Lower leg skin (tissue), 3 donors: ENCODE data around the gene WNT1.

Experiments
- CTCF ChIP-seq, 3 donors: fragments of 450-650 bp; IDR thresholded peaks; one replicate each; pipeline ENCODE4 v1.5.1; 2016; ENCODE audit warnings: antibody characterized with exemption in 3 of 3, mild to moderate bottlenecking in 3 of 3, moderate library complexity in 2 of 3
- POLR2A ChIP-seq, 2 donors: fragments of 450-650 bp; IDR thresholded peaks; one replicate each; pipeline ENCODE4 v1.6.1; 2016 to 2017; ENCODE audit warnings: antibody characterized with exemption in 2 of 2, mild to moderate bottlenecking in 1 of 2, moderate library complexity in 1 of 2

- no peak for TF ChIP-seq CTCF (IDR thresholded peaks at IDR 0.05)
- TF ChIP-seq POLR2A (IDR thresholded peaks at IDR 0.05) = no peak
These were observed 4.6 kb upstream of the WNT1 start for GRCh38 chr12:48973531-48973930.
